Activated CD8-positive, alpha-beta T cell treated with anti-CD3 and anti-CD28 coated beads for 36 hours (primary cell): ENCODE measurements around the gene L3MBTL4. TPM values are rescaled to one million over a fixed set of nuclear protein-coding genes. Genes with fewer than 3 reads are reported as not detected.

Experiments
- ATAC-seq: fragments of 200-7000 bp; cut with Tn5 transposase; one replicate; pipeline ENCODE4 v1.10.0; 2021; ENCODE audit warnings: mild to moderate bottlenecking, moderate library complexity
- CTCF ChIA-PET: fragments of 350-600 bp; sonication (Branson Sonifier 250); formaldehyde crosslinking; loops from one replicate; lab custom pipeline; 2021; ENCODE audit warnings: antibody characterized with exemption; lab: Charles Lee
- POLR2A ChIA-PET: fragments of 350-600 bp; sonication (Branson Sonifier 250); formaldehyde crosslinking; loops from one replicate; lab custom pipeline; 2021; ENCODE audit warnings: antibody characterized with exemption; lab: Charles Lee
- DNase-seq: peaks from one replicate; pipeline ENCODE4 v3.0.0-alpha.2; 2020
- H3K27ac Mint-ChIP-seq: one replicate; pipeline ENCODE4 v1.8.0; 2021; ENCODE audit warnings: mild to moderate bottlenecking, mixed read lengths
- H3K27me3 Mint-ChIP-seq: one replicate; pipeline ENCODE4 v1.8.0; 2021; ENCODE audit warnings: mixed read lengths
- H3K36me3 Mint-ChIP-seq: one replicate; pipeline ENCODE4 v1.8.0; 2021; ENCODE audit warnings: low read depth, mixed read lengths
- H3K4me1 Mint-ChIP-seq: one replicate; pipeline ENCODE4 v1.8.0; 2021; ENCODE audit warnings: low read depth, mixed read lengths
- H3K4me3 Mint-ChIP-seq: one replicate; pipeline ENCODE4 v1.8.0; 2021; ENCODE audit warnings: mild to moderate bottlenecking, moderate library complexity, mixed read lengths
- H3K9me3 Mint-ChIP-seq: one replicate; pipeline ENCODE4 v1.8.0; 2021; ENCODE audit warnings: mixed read lengths
- intact Hi-C: fragments of 100-400 bp; cut with micrococcal nuclease; formaldehyde crosslinking; loops from one replicate; pipeline ENCODE4 v1.10.0; 2022
- total RNA-seq, 2 experiments: library from RNA; stranded (reverse); gene quantifications; one replicate each; pipeline ENCODE4 v1.2.3, GENCODE V29; 2021
- TF ChIP-seq, protein P1 (sequence below): fragments of 200-600 bp; IDR thresholded peaks from one replicate; pipeline ENCODE4 v1.8.0; 2022; ENCODE audit warnings: antibody characterized with exemption, mild to moderate bottlenecking

The L3MBTL4 gene
- total RNA-seq, 2 experiments from 2014 or later, result not detected

DNA sequence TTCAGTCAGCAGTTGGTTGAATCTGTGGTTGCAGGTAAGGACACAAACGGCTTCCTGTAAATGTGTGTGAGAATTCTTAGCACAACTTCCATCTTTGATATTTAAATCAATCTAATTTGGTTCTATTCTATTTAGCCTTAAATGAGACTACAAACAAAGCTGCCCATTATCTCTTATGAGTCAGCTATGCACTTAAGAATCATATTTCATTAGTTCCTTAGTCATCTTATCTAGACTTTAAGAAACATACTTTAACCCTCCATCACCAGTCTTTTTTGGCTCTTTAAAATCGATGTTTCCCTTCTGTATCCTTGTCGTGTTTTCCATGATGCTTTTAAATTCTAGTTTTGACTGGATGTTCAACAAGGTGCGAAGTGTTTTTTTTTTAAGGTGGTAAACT is 405.0 kb downstream of the L3MBTL4 start:
- ChIA-PET CTCF (no interaction called here), POLR2A (no interaction called here)
- peaks cover 2% of the 10 kb centered on the region for H3K27me3 Mint-ChIP-seq
- H3K4me3 Mint-ChIP-seq, result no peak overlapping the region
- no peak overlapping the region for H3K27ac Mint-ChIP-seq
- no peaks in the 10 kb centered on the region for H3K9me3 Mint-ChIP-seq
- TF ChIP-seq, protein P1, sequence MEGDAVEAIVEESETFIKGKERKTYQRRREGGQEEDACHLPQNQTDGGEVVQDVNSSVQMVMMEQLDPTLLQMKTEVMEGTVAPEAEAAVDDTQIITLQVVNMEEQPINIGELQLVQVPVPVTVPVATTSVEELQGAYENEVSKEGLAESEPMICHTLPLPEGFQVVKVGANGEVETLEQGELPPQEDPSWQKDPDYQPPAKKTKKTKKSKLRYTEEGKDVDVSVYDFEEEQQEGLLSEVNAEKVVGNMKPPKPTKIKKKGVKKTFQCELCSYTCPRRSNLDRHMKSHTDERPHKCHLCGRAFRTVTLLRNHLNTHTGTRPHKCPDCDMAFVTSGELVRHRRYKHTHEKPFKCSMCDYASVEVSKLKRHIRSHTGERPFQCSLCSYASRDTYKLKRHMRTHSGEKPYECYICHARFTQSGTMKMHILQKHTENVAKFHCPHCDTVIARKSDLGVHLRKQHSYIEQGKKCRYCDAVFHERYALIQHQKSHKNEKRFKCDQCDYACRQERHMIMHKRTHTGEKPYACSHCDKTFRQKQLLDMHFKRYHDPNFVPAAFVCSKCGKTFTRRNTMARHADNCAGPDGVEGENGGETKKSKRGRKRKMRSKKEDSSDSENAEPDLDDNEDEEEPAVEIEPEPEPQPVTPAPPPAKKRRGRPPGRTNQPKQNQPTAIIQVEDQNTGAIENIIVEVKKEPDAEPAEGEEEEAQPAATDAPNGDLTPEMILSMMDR, result no peak
- H3K4me1 Mint-ChIP-seq, result no peaks in the 10 kb centered on the region
- ATAC-seq (no peak), DNase-seq (no peak)
- intact Hi-C loops, result no loop called here
- no peaks in the 10 kb centered on the region for H3K36me3 Mint-ChIP-seq

DNA sequence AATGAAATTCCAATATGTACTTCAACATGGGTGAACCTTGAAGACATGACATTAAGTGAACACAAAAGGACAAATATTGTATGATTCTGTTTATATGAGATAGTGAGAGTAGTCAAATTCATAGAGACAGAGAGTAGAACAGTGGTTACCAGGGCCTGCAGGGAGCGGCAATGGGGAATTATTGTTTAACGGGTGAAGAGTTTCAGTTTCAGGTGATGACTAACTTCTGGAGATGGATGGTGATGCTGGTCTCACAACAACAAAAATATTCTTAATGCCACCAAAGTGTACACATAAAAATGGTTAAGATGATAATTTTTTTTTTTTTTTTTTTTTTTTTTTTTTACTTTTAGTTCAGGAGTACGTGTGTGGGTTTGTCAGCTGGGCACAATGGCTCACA is 410.0 kb downstream of the L3MBTL4 start:
- POLR2A ChIA-PET, result no interaction called here
- intact Hi-C loops, result no loop called here
- ATAC-seq, result peak; percentile 79

GRCh38 chr18:6004119-6004518 is 410.6 kb downstream of the L3MBTL4 start:
- Mint-ChIP-seq H3K4me1 (peaks cover 4% of the 10 kb centered on the region), H3K27me3 (peaks cover 2% of the 10 kb centered on the region), H3K36me3 (no peaks in the 10 kb centered on the region), H3K9me3 (peaks cover 9% of the 10 kb centered on the region), H3K27ac (no peak overlapping the region), H3K4me3 (no peak overlapping the region)
- ChIA-PET CTCF (interaction anchor here (1.2 kb wide), 1 partner anchor 15 kb away, joined by 3 read pairs; no protein-coding TSS in a partner anchor), POLR2A (no interaction called here)
- peak; percentile 68 for ATAC-seq
- TF ChIP-seq, protein P1, result no peak
- intact Hi-C loops, result no loop called here
- no peak for DNase-seq

More for the DNA sequence above, 410.0 kb downstream of the L3MBTL4 start:
- H3K4me3 Mint-ChIP-seq, result no peak overlapping the region
- DNase-seq, result peak; percentile 28
- peaks cover 4% of the 10 kb centered on the region for H3K4me1 Mint-ChIP-seq
- H3K27me3 Mint-ChIP-seq, result peaks cover 2% of the 10 kb centered on the region
- no peaks in the 10 kb centered on the region for H3K36me3 Mint-ChIP-seq
- no peak overlapping the region for H3K27ac Mint-ChIP-seq
- H3K9me3 Mint-ChIP-seq, result peaks cover 4% of the 10 kb centered on the region
- CTCF ChIA-PET, result no interaction called here
- TF ChIP-seq, protein P1, result no peak

DNA sequence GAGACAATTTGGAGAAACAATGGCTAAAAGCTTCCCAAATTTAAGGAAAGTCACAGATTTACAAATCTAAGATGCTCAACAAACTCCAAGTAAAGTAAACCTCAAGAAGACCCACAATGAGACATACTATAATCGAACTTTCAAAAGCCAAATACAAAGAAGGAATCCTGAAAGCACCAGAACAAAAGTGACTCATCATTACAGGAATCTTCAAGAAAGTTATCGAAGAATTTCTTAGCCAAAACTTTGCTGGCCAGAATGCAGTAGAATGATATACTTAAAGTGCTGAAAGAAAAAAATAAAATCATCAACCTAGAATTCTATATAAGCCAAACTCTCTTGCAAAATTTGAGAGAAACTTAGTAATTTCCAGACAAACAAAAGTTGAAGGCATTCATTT is 412.8 kb downstream of the L3MBTL4 start:
- H3K36me3 Mint-ChIP-seq, result no peaks in the 10 kb centered on the region
- no peak overlapping the region for H3K27ac Mint-ChIP-seq
- intact Hi-C loops, result no loop called here
- H3K9me3 Mint-ChIP-seq, result peaks cover 10% of the 10 kb centered on the region
- H3K4me1 Mint-ChIP-seq, result peaks cover 4% of the 10 kb centered on the region
- ATAC-seq (no peak), DNase-seq (no peak)
- TF ChIP-seq, protein P1, result no peak
- H3K27me3 Mint-ChIP-seq, result peaks cover 2% of the 10 kb centered on the region
- H3K4me3 Mint-ChIP-seq, result no peak overlapping the region
- POLR2A ChIA-PET, result no interaction called here
- CTCF ChIA-PET, result no interaction called here

GRCh38 chr18:5998907-5999306 is 415.8 kb downstream of the L3MBTL4 start:
- no peak for ATAC-seq

More at GRCh38 chr18:5998907-5999306, 415.8 kb downstream of the L3MBTL4 start:
- Mint-ChIP-seq H3K27ac (no peak overlapping the region), H3K4me3 (no peak overlapping the region), H3K4me1 (no peaks in the 10 kb centered on the region), H3K9me3 (peaks cover 10% of the 10 kb centered on the region), H3K27me3 (no peaks in the 10 kb centered on the region), H3K36me3 (no peaks in the 10 kb centered on the region)
- CTCF ChIA-PET, result no interaction called here
- TF ChIP-seq, protein P1, result no peak
- POLR2A ChIA-PET, result no interaction called here
- no peak for DNase-seq
- intact Hi-C loops, result no loop called here
